ENCODE results near the gene TIMM17B. TPM values are rescaled to one million over a fixed set of nuclear protein-coding genes. Genes with fewer than 3 reads are reported as not detected.

Gene TIMM17B
- total RNA-seq, 1 donor from 2014 or later, result 64.7 TPM

DNA sequence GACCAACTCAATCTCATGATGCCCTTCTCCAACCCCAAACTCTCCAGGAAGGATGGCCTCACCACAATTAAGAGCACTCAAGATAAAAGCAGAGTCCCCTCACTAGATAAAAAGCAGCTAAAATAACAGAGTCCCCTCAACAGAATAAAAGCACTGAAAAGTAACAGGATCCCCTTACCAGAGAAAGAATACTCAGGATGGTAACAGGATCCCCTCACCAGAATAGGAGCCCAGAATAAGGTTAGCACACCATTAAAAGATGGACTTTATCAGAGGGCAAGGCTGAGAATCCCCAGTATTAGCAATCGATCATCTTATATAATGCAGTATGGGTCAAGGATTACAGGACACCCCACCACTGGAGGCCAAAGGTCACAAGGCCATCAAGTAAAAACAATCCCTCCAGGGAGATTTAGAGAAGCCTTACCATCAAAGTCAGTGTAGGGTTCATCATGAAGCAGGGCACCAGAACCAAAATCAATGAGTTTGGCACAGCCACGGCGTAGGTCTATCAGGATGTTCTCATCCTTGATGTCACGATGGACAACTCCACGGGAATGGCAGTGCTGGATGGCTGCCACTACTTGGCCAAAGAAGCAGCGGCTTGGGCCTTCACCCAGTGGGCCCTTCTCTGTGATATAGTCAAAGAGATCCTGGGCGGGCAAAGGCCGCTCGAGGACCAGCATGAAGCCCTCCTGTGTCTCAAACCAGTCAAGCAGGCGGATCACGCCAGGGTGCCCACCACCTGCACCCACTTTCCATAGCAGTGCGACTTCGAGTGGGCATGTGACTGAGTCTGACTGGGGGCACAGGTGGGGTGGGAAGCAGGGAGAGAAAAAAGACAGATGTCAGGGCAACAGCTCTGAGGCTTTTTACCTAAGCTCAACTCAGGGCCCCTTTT is 17.3 kb upstream of the TIMM17B start:
- Mint-ChIP-seq H3K27ac (no peak overlapping the region), H3K4me1 (peaks cover 35% of the 10 kb centered on the region), H3K4me3 (no peak overlapping the region), H3K36me3 (peaks cover 4% of the 10 kb centered on the region), H3K9me3 (no peaks in the 10 kb centered on the region), H3K27me3 (ENCODE audit: low read depth) (no peaks in the 10 kb centered on the region)
- DNase-seq (ENCODE audit: low spot score in 2 of 2, unreplicated experiment in 2 of 2), result no peak
- TF ChIP-seq, protein P1, sequence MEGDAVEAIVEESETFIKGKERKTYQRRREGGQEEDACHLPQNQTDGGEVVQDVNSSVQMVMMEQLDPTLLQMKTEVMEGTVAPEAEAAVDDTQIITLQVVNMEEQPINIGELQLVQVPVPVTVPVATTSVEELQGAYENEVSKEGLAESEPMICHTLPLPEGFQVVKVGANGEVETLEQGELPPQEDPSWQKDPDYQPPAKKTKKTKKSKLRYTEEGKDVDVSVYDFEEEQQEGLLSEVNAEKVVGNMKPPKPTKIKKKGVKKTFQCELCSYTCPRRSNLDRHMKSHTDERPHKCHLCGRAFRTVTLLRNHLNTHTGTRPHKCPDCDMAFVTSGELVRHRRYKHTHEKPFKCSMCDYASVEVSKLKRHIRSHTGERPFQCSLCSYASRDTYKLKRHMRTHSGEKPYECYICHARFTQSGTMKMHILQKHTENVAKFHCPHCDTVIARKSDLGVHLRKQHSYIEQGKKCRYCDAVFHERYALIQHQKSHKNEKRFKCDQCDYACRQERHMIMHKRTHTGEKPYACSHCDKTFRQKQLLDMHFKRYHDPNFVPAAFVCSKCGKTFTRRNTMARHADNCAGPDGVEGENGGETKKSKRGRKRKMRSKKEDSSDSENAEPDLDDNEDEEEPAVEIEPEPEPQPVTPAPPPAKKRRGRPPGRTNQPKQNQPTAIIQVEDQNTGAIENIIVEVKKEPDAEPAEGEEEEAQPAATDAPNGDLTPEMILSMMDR (IDR thresholded peaks at IDR 0.05; ENCODE audit: unreplicated experiment), result no peak

DNA sequence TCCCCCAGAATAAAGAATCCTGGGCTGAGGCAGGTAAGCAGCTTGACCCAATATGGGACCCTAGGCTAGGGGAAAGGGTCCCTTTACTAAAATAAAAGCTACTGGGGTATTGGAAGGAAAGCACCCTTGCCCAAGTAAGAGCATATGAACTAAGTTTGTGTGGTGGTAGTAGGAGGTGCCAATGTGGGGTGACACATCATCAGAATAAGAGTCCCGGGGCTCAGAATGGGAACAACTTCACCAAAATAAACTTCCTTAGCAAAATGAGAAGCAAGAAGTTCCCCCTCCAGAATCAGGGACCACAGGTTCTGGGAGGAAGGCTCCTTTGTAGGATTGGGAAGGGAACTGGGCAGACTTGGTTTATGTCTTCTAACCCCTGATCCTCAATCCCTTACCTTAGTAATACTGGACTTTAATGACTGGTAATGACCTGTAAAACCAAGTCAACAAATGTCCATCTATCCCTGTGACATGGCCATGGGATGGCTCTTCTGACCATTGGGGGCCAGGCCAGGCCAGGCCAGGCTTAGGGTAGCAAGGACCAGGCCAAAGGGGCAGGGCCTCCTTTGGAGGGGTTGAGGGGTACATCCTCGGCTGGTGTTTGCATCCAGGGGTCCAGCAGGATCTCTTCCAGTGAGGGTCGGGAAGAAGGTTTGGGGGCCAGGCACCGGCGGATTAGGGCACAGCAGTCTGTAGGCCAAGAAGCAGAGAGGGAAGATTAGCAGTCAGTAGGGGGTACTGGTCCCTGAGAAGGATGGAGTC is 16.2 kb upstream of the TIMM17B start:
- H3K4me3 Mint-ChIP-seq, result no peak overlapping the region
- H3K27me3 Mint-ChIP-seq (ENCODE audit: low read depth), result no peaks in the 10 kb centered on the region
- peaks cover 4% of the 10 kb centered on the region for H3K36me3 Mint-ChIP-seq
- H3K9me3 Mint-ChIP-seq, result no peaks in the 10 kb centered on the region
- no peak overlapping the region for H3K27ac Mint-ChIP-seq
- peaks cover 30% of the 10 kb centered on the region for H3K4me1 Mint-ChIP-seq
- DNase-seq (ENCODE audit: low spot score in 2 of 2, unreplicated experiment in 2 of 2), result no peak
- TF ChIP-seq, protein P1 (IDR thresholded peaks at IDR 0.05; ENCODE audit: unreplicated experiment), result no peak

DNA sequence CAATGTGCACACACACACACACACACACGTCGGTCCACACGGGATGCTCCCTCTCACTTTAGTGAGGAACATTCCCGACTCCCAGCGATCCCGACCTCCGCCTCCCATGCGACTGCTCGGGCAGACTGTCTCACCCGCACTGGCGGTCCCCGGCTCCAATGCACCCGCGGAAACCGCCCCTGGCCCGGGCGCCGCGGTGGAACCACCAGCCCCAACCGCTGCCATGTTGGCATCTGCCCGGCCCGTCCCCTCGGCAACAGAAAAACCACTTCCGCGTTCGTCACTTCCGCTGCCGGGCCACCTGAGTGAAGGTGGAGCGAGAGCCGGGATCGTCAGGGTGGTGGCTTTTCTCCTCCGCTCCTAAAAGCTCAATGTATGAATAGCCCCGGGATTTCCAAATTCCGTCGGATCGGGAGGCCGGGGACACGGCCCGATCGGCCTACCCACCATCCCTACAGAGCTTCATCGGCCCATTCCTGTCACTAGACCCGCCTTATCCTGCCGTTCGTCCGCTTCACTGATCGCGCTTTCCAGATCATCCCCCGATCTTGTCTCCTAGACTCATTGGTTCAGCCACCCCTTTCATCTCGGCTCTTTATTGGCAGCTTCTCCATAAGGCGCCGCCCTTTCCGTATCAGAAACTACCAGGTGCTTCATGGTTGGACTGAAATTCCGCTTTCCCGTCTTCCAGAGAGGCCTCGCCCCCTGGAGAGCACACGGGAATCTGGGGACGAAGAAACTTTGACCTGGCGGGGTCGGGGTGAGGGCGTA is 14.0 kb upstream of the TIMM17B start, which contains the start of gene SLC35A2:
Gene SLC35A2, minus strand, starts transcription at position 235 of the 771 bp plus-strand sequence. Its CDS starts 10 bp downstream, at position 225.
- Mint-ChIP-seq H3K27ac (peak within 1 kb of the TSS; percentile 99), H3K4me3 (peak within 1 kb of the TSS; percentile 82), H3K27me3 (ENCODE audit: low read depth) (no peaks in the 10 kb centered on the region), H3K4me1 (peaks cover 15% of the 10 kb centered on the region), H3K9me3 (peaks cover 3% of the 10 kb centered on the region), H3K36me3 (peaks cover 7% of the 10 kb centered on the region)
- TF ChIP-seq, protein P1 (IDR thresholded peaks at IDR 0.05; ENCODE audit: unreplicated experiment), result no peak
- DNase-seq (ENCODE audit: low spot score in 2 of 2, unreplicated experiment in 2 of 2), result peak; percentile 71 to 86

DNA sequence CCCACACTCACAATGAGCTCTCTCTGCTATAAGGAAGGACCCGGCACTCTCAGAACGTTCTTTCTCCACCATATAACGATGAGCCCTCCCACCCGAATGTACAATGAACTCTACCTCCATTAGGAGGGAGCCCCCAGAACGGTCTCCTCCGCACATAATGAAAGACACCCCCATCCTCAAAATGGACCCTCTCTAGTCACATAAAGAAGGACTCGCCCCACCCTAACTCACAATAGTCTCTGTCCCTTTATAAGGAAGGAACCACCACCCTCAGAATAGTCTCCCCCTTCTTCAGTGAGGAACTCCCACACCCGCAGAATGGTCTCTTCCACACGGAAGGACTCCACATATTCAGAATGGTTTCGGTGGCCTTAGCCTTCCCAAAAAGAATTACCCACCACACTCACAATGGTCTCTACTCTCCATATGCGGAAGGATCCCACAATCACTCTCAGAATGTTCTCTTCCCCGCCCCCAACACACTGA is 13.4 kb upstream of the TIMM17B start:
- Mint-ChIP-seq H3K36me3 (peaks cover 7% of the 10 kb centered on the region), H3K4me3 (peak overlapping the region; percentile 82), H3K27ac (peak overlapping the region; percentile 99), H3K27me3 (ENCODE audit: low read depth) (no peaks in the 10 kb centered on the region), H3K4me1 (peaks cover 15% of the 10 kb centered on the region), H3K9me3 (peaks cover 3% of the 10 kb centered on the region)
- TF ChIP-seq, protein P1 (IDR thresholded peaks at IDR 0.05; ENCODE audit: unreplicated experiment), result no peak
- DNase-seq (ENCODE audit: low spot score in 2 of 2, unreplicated experiment in 2 of 2), result no peak

DNA sequence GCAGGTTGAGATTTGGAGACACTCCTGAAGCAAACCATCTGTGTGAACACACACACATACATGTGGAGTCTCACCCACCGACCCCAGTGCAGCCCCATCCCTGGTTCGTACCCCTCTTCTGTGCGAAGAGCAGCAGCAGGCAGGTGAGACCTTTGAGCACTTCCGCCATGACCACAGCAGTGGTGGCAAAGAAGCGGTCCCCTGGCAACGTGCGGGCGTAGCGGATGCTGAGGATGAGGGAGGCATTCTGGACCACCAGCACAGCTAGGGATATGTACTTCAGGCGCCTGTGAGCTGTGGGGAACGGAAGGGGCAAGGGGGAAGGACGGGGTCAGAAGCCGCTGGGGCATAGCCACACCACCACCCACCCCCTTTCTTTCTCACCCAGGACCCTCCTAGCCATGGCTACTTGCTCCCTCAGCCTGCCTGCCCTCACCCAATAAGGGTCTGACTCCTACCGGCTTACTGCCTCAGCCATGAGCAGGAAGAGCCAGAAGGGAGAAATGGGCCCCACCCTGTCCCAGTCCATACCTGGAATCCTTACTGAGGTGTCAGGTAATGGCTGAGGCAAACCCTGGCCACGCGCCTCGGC is 12.2 kb upstream of the TIMM17B start:
- Mint-ChIP-seq H3K27ac (no peak overlapping the region), H3K9me3 (peaks cover 3% of the 10 kb centered on the region), H3K4me3 (peak overlapping the region; percentile 82), H3K36me3 (peaks cover 9% of the 10 kb centered on the region), H3K27me3 (ENCODE audit: low read depth) (no peaks in the 10 kb centered on the region), H3K4me1 (peaks cover 15% of the 10 kb centered on the region)
- no peak for DNase-seq (ENCODE audit: low spot score in 2 of 2, unreplicated experiment in 2 of 2)
- TF ChIP-seq, protein P1 (IDR thresholded peaks at IDR 0.05; ENCODE audit: unreplicated experiment), result no peak
